ENCODE results near the gene ALDOA. TPM values are rescaled to one million over a fixed set of nuclear protein-coding genes. Genes with fewer than 3 reads are reported as not detected.

The ALDOA gene
- total RNA-seq, 3 donors from 2014 or later, result 479 to 672 (median 540) TPM

- H3K27ac ChIP-seq, result peak overlapping the region; percentile 45 to 64
- no peaks in the 10 kb centered on the region for H3K27me3 ChIP-seq
- no peaks in the 10 kb centered on the region for H3K36me3 ChIP-seq
- peak; percentile 84 to 97 for DNase-seq (ENCODE audit: low spot score in 2 of 2)
- peak overlapping the region; percentile 66 to 78 (median 68) for H3K4me3 ChIP-seq
- TF ChIP-seq CTCF (IDR thresholded peaks at IDR 0.05) (no peak), POLR2A (IDR thresholded peaks at IDR 0.05) (no peak), POLR2AphosphoS5 (IDR thresholded peaks at IDR 0.05) (peak; percentile 84 to 89 (median 85))
- no peaks in the 10 kb centered on the region for H3K4me1 ChIP-seq
- intact Hi-C loops (cut with DNase I; ENCODE audit: low total_unique reads), result no loop called here
- no peaks in the 10 kb centered on the region for H3K9me3 ChIP-seq
Measured at GRCh38 chr16:30052671-30053372, 12.7 kb upstream of the ALDOA start.

GRCh38 chr16:30053376-30054015 is 12.1 kb upstream of the ALDOA start:
- no peak for TF ChIP-seq CTCF (IDR thresholded peaks at IDR 0.05)
- no peak for TF ChIP-seq POLR2A (IDR thresholded peaks at IDR 0.05)
- TF ChIP-seq POLR2AphosphoS5 (IDR thresholded peaks at IDR 0.05), result no peak
- H3K4me3 ChIP-seq, result peak overlapping the region; percentile 66 to 78 (median 68)
- H3K27me3 ChIP-seq, result no peaks in the 10 kb centered on the region
- DNase-seq (ENCODE audit: low spot score in 2 of 2), result no peak
- H3K4me1 ChIP-seq, result no peaks in the 10 kb centered on the region
- H3K9me3 ChIP-seq, result no peaks in the 10 kb centered on the region
- no peaks in the 10 kb centered on the region for H3K36me3 ChIP-seq
- peak overlapping the region; percentile 45 to 64 for H3K27ac ChIP-seq
- intact Hi-C loops (cut with DNase I; ENCODE audit: low total_unique reads), result no loop called here

GRCh38 chr16:30054451-30054850 is 11.1 kb upstream of the ALDOA start:
- intact Hi-C loops (cut with DNase I; ENCODE audit: low total_unique reads), result no loop called here
- TF ChIP-seq POLR2AphosphoS5 (IDR thresholded peaks at IDR 0.05) (no peak), CTCF (IDR thresholded peaks at IDR 0.05) (no peak), POLR2A (IDR thresholded peaks at IDR 0.05) (no peak)
- H3K4me1 ChIP-seq, result no peaks in the 10 kb centered on the region
- H3K4me3 ChIP-seq, result no peak overlapping the region
- H3K27ac ChIP-seq, result peak overlapping the region; percentile 41 to 50
- DNase-seq (ENCODE audit: low spot score in 2 of 2), result no peak
- H3K27me3 ChIP-seq, result no peaks in the 10 kb centered on the region
- H3K36me3 ChIP-seq, result no peaks in the 10 kb centered on the region
- no peaks in the 10 kb centered on the region for H3K9me3 ChIP-seq

GRCh38 chr16:30054959-30055553 is 10.5 kb upstream of the ALDOA start:
- H3K27ac ChIP-seq, result peak overlapping the region; percentile 41 to 50
- intact Hi-C loops (cut with DNase I; ENCODE audit: low total_unique reads), result no loop called here
- H3K9me3 ChIP-seq, result no peaks in the 10 kb centered on the region
- H3K36me3 ChIP-seq, result no peaks in the 10 kb centered on the region
- DNase-seq (ENCODE audit: low spot score in 2 of 2), result peak in 1 of 2 donors; percentile 68
- no peaks in the 10 kb centered on the region for H3K4me1 ChIP-seq
- H3K4me3 ChIP-seq, result no peak overlapping the region
- no peak for TF ChIP-seq POLR2A (IDR thresholded peaks at IDR 0.05)
- TF ChIP-seq POLR2AphosphoS5 (IDR thresholded peaks at IDR 0.05), result no peak
- peak in 1 of 3 donors; percentile 43 for TF ChIP-seq CTCF (IDR thresholded peaks at IDR 0.05)
- H3K27me3 ChIP-seq, result no peaks in the 10 kb centered on the region

- peak overlapping the region; percentile 81 to 93 for H3K27ac ChIP-seq
- intact Hi-C loops (cut with DNase I; ENCODE audit: low total_unique reads), result no loop called here
- no peaks in the 10 kb centered on the region for H3K27me3 ChIP-seq
- TF ChIP-seq POLR2AphosphoS5 (IDR thresholded peaks at IDR 0.05) (no peak), POLR2A (IDR thresholded peaks at IDR 0.05) (no peak), CTCF (IDR thresholded peaks at IDR 0.05) (no peak)
- H3K4me1 ChIP-seq, result peaks cover 8 to 9% of the 10 kb centered on the region in 2 donors
- H3K4me3 ChIP-seq, result peak overlapping the region in 1 of 3 donors; percentile 27
- H3K9me3 ChIP-seq, result no peaks in the 10 kb centered on the region
- H3K36me3 ChIP-seq, result no peaks in the 10 kb centered on the region
- no peak for DNase-seq (ENCODE audit: low spot score in 2 of 2)
Measured at GRCh38 chr16:30060346-30060745, 5.2 kb upstream of the ALDOA start.
